Heart left ventricle (tissue), 13 donors: ENCODE results near the gene NPAS2.

ENCODE experiments used
- CTCF ChIP-seq, 12 donors: fragments of 200-600 bp; sonication (generic) in 4 of 12; IDR thresholded peaks; one replicate each; pipeline versions ENCODE4 v1.5.0 to v1.8.0; 2018 to 2022; ENCODE audit warnings: antibody characterized with exemption in 12 of 12, mild to moderate bottlenecking in 5 of 12
- POLR2A ChIP-seq, 2 donors: fragments of 450-650 bp; IDR thresholded peaks; one replicate each; pipeline ENCODE4 v1.6.1; 2017; ENCODE audit warnings: antibody characterized with exemption in 2 of 2, mild to moderate bottlenecking in 2 of 2, moderate library complexity in 2 of 2
- donor health status: ischemic (EF 13 %, LVEDD 7.1; RV severe dilation, severe dysfunction).
- donor health status: DM: no; HTN: yes; CAD: no.
- donor health status: DM: no; HTN: no; CAD: no.
- donor health status: ischemic (EF 25% LVEDD 6.9; RV normal size, moderate dysfunction).
- donor health status: ischemic (EF 25% LVEDD 5.7; RV mildly dilated, moderate dysfunction).
- donor health status: ischemic (EF 35%, LVEDD 5.7; RV mildly dilated, moderate dysfunction).
- donor health status: nonischemic (EF 11% LVEDD 7.7; RV severe dilation, severe dysfunction).
- donor health status: DM: yes; HTN: yes; CAD: no.
- donor health status: PGD.
- donor health status: ischemic (EF 29% LVEDD 5.4; RV normal size, mild dysfunction).
- donor health status: nonischemic (EF 23%, LVEDD 6.1; RV moderate dilation, normal function).

GRCh38 chr2:101001691-101002561, 182.0 kb downstream of the NPAS2 start, which contains the start of gene RPL31:
- TF ChIP-seq CTCF (IDR thresholded peaks at IDR 0.05) = peak in 1 of 12 donors; percentile 8
- TF ChIP-seq POLR2A (IDR thresholded peaks at IDR 0.05) = peak in 1 of 2 donors; percentile 80
